Measurements from ENCODE around the gene RPL41.

RPL41 gene

GRCh38 chr12:56137853-56138571 lies 21.6 kb downstream of the RPL41 start:
- Histone ChIP-seq H3K4me1 (no peaks in the 10 kb centered on the region), H3K4me2 (ENCODE audit: low read length) (no peak overlapping the region), H3K27ac (no peak overlapping the region), H3K36me3 (ENCODE audit: control insufficient read depth, insufficient read depth, low read length) (no peaks in the 10 kb centered on the region), H3K79me2 (no peaks in the 10 kb centered on the region), H2AFZ (no peak overlapping the region), H3K9me3 (ENCODE audit: control insufficient read depth, low read length) (no peaks in the 10 kb centered on the region), H3K9ac (no peak overlapping the region), H3K27me3 (ENCODE audit: control insufficient read depth, insufficient read depth, low read length) (no peaks in the 10 kb centered on the region), H3K4me3 (ENCODE audit: low read depth, low read length) (no peak overlapping the region)
- TF ChIP-seq CTCF (IDR thresholded peaks at IDR 0.05) = no peak

- H3K9ac ChIP-seq = no peak overlapping the region
- H3K4me1 ChIP-seq = peaks cover 10% of the 10 kb centered on the region
- H3K27ac ChIP-seq = no peak overlapping the region
- no peak overlapping the region for H2AFZ ChIP-seq
- H3K9me3 ChIP-seq (ENCODE audit: control insufficient read depth, low read length) = no peaks in the 10 kb centered on the region
- H3K4me3 ChIP-seq (ENCODE audit: low read depth, low read length) = no peak overlapping the region
- H3K4me2 ChIP-seq (ENCODE audit: low read length) = no peak overlapping the region
- H3K27me3 ChIP-seq (ENCODE audit: control insufficient read depth, insufficient read depth, low read length) = no peaks in the 10 kb centered on the region
- no peaks in the 10 kb centered on the region for H3K79me2 ChIP-seq
- TF ChIP-seq CTCF (IDR thresholded peaks at IDR 0.05) = no peak
- H3K36me3 ChIP-seq (ENCODE audit: control insufficient read depth, insufficient read depth, low read length) = no peaks in the 10 kb centered on the region
These were observed 25.7 kb downstream of the RPL41 start for GRCh38 chr12:56141946-56142784.

- H3K4me1 ChIP-seq = peaks cover 11% of the 10 kb centered on the region
- H3K36me3 ChIP-seq (ENCODE audit: control insufficient read depth, insufficient read depth, low read length) = no peaks in the 10 kb centered on the region
- H2AFZ ChIP-seq = no peak overlapping the region
- no peak overlapping the region for H3K9ac ChIP-seq
- no peak for TF ChIP-seq CTCF (IDR thresholded peaks at IDR 0.05)
- H3K27ac ChIP-seq = peak overlapping the region; percentile 52
- H3K4me3 ChIP-seq (ENCODE audit: low read depth, low read length) = no peak overlapping the region
- no peaks in the 10 kb centered on the region for H3K27me3 ChIP-seq (ENCODE audit: control insufficient read depth, insufficient read depth, low read length)
- no peaks in the 10 kb centered on the region for H3K9me3 ChIP-seq (ENCODE audit: control insufficient read depth, low read length)
- H3K79me2 ChIP-seq = no peaks in the 10 kb centered on the region
- H3K4me2 ChIP-seq (ENCODE audit: low read length) = no peak overlapping the region
These were observed 26.8 kb downstream of the RPL41 start for GRCh38 chr12:56143217-56143616.

- H3K27me3 ChIP-seq (ENCODE audit: control insufficient read depth, insufficient read depth, low read length) = no peaks in the 10 kb centered on the region
- H3K4me1 ChIP-seq = peaks cover 11% of the 10 kb centered on the region
- H3K4me3 ChIP-seq (ENCODE audit: low read depth, low read length) = no peak overlapping the region
- TF ChIP-seq CTCF (IDR thresholded peaks at IDR 0.05) = no peak
- H3K79me2 ChIP-seq = no peaks in the 10 kb centered on the region
- peak overlapping the region; percentile 52 for H3K27ac ChIP-seq
- H3K9me3 ChIP-seq (ENCODE audit: control insufficient read depth, low read length) = no peaks in the 10 kb centered on the region
- H3K36me3 ChIP-seq (ENCODE audit: control insufficient read depth, insufficient read depth, low read length) = no peaks in the 10 kb centered on the region
- no peak overlapping the region for H2AFZ ChIP-seq
- no peak overlapping the region for H3K9ac ChIP-seq
- no peak overlapping the region for H3K4me2 ChIP-seq (ENCODE audit: low read length)
These were observed 27.4 kb downstream of the RPL41 start for GRCh38 chr12:56143870-56144269.
